GM10248 (cell line): Measurements from ENCODE around the gene HBG2.
"Not testable (repeated sequence)": the region's sequence is repeated elsewhere in the genome, so short reads cannot be mapped to it uniquely, and the experiment has no call there.

Experiments used
- CTCF ChIA-PET: fragments of 300-600 bp; sonication (Branson Sonifier 250); formaldehyde crosslinking; extraction: SDS; loops from one replicate; lab custom pipeline; 2021; ENCODE audit warnings: antibody characterized with exemption; lab: Yijun Ruan, JAX
- POLR2A ChIA-PET: fragments of 350-650 bp; sonication (Branson Sonifier 250); formaldehyde crosslinking; extraction: SDS; loops from one replicate; lab custom pipeline; 2020; ENCODE audit warnings: antibody characterized with exemption; lab: Yijun Ruan, JAX
- DNase-seq: peaks from one replicate; pipeline ENCODE4 v3.0.0; 2012; ENCODE audit errors: extremely low spot score
- TF ChIP-seq, protein P1 (sequence below): IDR thresholded peaks from 2 replicates; pipeline ENCODE4 v1.5.1; 2012; ENCODE audit warnings: mild to moderate bottlenecking, low read depth; ENCODE audit errors: extremely low read depth, missing control alignments, control extremely low read depth

HBG2 gene

DNA sequence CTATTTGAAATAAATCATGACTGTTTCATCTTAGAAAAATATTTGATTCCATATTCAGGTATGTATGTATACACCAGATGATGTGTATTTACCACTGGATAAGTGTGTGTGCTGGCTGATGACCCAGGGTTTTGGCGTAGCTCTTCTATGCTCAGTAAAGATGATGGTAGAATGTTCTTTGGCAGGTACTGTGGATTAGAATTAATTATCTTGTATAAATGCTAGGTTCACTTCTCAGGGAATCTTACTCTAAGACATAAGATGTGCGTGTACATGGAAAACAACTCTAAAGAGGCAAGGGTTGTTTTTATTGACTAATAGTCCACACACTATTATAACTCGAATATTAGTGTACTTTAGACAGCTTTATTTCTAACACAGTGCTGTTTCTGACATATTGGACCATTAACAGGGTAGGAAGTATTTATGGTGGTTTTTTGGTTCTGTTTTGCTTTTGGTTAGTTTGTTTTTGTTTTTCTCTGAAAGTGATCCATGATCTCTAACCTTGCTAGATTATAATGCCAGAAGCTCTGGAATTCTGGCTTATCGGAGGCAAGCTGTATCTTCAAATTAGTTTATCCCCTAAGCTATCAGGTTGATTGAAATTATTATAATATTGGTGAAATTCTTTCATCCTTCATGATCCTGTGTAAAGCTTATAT, 3.9 kb downstream of the HBG2 start:
- ChIA-PET CTCF (no interaction called here), POLR2A (no interaction called here)
- DNase-seq = no peak
- TF ChIP-seq, protein P1, sequence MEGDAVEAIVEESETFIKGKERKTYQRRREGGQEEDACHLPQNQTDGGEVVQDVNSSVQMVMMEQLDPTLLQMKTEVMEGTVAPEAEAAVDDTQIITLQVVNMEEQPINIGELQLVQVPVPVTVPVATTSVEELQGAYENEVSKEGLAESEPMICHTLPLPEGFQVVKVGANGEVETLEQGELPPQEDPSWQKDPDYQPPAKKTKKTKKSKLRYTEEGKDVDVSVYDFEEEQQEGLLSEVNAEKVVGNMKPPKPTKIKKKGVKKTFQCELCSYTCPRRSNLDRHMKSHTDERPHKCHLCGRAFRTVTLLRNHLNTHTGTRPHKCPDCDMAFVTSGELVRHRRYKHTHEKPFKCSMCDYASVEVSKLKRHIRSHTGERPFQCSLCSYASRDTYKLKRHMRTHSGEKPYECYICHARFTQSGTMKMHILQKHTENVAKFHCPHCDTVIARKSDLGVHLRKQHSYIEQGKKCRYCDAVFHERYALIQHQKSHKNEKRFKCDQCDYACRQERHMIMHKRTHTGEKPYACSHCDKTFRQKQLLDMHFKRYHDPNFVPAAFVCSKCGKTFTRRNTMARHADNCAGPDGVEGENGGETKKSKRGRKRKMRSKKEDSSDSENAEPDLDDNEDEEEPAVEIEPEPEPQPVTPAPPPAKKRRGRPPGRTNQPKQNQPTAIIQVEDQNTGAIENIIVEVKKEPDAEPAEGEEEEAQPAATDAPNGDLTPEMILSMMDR = no peak

DNA sequence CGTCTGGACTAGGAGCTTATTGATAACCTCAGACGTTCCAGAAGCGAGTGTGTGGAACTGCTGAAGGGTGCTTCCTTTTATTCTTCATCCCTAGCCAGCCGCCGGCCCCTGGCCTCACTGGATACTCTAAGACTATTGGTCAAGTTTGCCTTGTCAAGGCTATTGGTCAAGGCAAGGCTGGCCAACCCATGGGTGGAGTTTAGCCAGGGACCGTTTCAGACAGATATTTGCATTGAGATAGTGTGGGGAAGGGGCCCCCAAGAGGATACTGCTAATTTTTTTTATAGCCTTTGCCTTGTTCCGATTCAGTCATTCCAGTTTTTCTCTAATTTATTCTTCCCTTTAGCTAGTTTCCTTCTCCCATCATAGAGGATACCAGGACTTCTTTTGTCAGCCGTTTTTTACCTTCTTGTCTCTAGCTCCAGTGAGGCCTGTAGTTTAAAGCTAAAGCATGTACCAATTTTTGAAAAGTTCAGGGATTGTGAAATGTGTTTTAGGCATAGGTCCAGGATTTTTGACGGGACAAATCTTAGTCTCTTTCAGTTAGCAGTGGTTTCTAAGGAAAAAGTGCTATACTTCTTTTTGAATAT, 4.7 kb downstream of the HBG2 start, which contains the start of gene HBG1:
HBG1 (minus strand) TSS at position 51 of the 590 bp plus-strand sequence. CDS start 53 bp downstream, outside the sequence.
- CTCF ChIA-PET, DNase-seq, POLR2A ChIA-PET: not testable (repeated sequence)

DNA sequence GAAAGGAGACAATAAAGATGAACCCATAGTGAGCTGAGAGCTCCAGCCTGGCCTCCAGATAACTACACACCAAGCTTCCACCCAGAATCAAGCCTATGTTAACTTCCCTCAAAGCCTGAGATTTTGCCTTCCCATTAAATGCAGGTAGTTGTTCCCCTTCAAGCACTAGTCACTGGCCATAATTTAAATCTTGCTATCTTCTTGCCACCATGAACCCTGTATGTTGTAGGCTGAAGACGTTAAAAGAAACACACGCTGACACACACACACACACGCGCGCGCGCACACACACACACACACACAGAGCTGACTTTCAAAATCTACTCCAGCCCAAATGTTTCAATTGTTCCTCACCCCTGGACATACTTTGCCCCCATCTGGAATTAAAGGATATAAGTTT, 6.1 kb downstream of the HBG2 start:
- POLR2A ChIA-PET, DNase-seq: not testable (repeated sequence)

DNA sequence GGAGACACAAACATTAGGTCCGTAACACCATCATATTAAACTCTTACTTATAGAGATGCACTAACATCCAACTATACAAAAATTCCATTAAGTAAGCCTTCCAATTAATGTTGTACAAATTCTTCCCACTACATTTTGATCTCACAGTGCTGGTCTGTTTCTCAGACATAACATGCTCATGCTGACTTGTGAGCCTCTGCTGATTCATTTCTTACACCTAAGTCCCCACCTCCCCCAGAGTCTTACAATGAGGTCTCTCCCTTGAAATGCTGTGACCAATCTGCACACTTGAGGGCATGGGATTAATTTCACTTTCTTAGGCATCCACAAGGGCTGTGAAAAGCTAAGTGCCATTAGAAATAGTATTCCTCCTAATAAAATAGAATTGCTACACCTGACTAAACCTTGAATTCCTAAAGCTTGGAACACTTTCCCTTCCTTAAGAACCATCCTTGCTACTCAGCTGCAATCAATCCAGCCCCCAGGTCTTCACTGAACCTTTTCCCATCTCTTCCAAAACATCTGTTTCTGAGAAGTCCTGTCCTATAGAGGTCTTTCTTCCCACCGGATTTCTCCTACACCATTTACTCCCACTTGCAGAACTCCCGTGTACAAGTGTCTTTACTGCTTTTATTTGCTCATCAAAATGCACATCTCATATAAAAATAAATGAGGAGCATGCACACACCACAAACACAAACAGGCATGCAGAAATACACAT, 6.9 kb downstream of the HBG2 start:
- no peak for DNase-seq
- CTCF ChIA-PET = interaction anchor here (0.9 kb wide), 1 partner anchor 20 kb away, joined by 4 read pairs; no protein-coding TSS in a partner anchor
- TF ChIP-seq, protein P1 = no peak
- POLR2A ChIA-PET = no interaction called here

More for the DNA sequence above, 6.1 kb downstream of the HBG2 start:
- CTCF ChIA-PET = not testable (repeated sequence)

DNA sequence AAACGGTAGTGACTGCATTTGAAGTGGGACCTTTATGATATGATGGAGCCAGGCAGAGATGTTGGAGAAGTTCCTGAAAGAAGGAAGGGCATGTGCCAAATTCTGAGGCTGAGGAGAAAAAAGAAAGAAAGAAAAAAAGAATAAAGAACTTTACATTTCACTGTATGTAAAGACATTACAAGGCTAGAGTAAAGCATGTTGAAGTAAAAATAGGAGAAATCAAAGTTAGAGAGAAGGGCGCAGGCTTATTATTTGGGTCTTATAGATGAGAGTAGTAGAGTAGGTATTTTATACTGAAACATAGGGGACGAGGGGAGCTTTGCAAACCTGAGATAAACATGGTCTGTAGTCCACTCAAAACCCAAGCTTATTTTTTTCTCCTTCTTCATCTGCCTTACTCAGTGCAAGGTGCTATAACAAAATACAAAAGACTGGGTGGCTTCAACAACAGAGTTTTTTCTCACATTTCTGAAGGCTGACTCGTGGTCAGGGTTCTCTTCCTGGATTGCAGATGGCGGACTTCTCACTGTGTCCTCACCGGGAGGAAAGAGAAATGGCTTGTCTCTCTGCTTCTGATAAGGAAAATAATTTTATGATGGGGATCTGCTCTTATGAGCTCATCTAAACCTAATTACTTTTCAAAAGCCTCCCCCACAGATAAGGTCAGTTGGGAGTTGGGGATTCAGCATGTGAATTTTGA, 7.7 kb downstream of the HBG2 start:
- POLR2A ChIA-PET = no interaction called here
- no peak for DNase-seq
- TF ChIP-seq, protein P1 = no peak
- CTCF ChIA-PET = interaction anchor here (0.9 kb wide), 1 partner anchor 20 kb away, joined by 4 read pairs; no protein-coding TSS in a partner anchor

DNA sequence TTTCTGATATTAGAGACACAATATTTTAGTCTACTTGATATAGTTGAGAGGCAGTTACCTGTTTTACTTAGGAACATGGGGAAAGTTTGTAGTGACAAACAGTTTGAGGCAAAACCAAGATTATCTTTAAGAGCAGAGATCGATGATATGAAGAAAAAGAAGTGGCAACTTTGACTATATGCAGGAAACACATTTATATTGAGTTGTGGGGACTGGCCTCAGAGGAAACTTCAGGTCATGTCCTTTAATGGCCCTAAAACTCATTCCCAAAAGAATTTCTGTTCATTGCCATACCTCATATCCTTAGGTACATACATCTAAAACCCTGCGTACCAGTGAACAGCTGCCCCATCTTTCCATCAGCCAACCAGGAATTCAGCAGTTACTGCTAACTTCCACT, 9.4 kb downstream of the HBG2 start:
- CTCF ChIA-PET = no interaction called here
- TF ChIP-seq, protein P1 = no peak
- POLR2A ChIA-PET = no interaction called here

DNA sequence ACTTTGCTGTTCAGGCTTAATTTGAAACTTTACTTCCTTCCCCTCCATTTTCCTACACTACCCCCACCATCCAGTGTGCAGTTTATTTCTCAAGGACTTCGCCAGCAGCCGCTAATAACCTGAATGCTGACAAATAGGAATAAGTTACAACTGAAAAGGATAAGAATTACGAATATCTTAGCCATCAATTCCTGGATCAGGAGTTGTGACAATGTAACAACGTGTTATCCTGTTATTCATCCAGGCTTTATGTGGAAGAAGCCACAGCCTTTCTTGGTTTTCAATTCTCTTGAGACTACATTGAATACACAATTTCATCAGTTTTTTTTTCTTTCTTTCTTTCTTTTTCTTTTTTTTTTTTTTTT, 10.8 kb downstream of the HBG2 start:
- DNase-seq = no peak
- TF ChIP-seq, protein P1 = no peak
- ChIA-PET CTCF (no interaction called here), POLR2A (no interaction called here)

More for the DNA sequence above, 9.4 kb downstream of the HBG2 start:
- no peak for DNase-seq
